HG03432 (cell line): ENCODE data around the gene PIP4P1.
"Not testable (repeated sequence)": the region's sequence is repeated elsewhere in the genome, so short reads cannot be mapped to it uniquely, and the experiment has no call there.

Source experiments
- ATAC-seq: cut with Tn5 transposase; IDR thresholded peaks from one replicate; pipeline ENCODE4 v1.9.1; 2021; ENCODE audit warnings: mild to moderate bottlenecking, moderate library complexity; ENCODE audit not compliant: unreplicated experiment

PIP4P1 gene

DNA sequence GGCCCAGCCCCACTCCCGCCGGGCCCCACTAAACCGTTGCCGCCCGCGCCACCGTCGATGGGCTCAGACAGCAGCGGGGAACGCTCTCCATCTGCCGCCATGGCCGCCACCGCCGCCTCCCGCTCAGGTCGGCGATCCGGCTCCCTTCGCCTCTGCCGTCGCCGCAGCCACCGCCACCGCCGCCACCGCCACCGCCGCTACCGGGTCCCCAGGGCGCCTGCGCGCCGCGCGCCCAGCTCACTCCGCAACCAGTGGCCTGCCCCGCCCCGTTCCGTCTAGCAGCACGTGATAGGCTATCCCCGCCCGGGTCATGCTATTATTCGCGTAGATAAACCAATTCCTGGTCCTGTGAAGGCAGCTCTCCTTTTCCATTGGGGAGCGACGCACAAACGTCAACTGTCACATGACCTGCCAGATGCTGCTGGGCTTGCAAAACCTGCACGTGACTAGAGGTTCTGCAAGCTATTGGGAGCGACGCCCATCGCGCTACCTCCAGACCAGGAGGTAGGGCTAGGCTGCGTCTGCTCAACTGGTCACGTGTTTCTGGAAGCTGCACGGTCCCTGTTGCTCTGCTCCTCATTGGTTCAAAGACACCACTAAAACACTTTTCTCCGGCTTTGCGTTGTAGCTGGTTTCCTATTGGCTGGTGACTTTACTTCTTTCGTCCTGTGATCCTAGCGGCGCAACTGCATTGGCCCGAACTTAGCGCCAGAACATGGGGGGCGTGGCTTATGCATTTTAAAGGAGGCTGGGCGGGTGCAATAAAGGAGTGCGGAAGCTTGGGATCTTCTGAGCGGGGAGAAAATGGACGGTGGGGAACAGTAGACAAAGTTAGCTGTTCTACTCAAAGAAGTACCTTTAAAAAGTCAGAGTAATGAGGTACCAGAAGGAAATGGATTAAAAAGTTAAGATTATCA lies at the start of gene PIP4P1:
Gene PIP4P1, minus strand, starts transcription at position 210 of the 917 bp plus-strand sequence. Its CDS starts 109 bp downstream, at position 101.
- peak; percentile 93 for ATAC-seq

DNA sequence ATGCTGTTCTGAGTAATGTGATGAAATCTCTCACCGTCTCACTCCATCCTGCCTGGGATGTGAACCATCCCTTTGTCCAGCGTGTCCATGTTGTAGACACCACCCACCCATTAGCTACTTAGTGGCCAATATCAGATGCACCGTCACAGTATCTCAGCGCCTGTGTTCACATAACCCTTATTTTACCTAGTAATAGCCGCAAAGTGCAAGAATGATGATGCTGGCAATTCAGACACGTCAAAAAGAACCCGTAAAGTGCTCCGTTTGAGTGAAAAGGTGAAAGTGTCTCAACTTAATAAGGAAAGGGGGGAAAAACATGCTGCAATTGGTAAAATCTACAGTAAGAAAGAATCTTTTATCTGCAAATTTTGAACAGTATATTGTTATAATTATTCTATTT lies 47.1 kb upstream of the PIP4P1 start:
- no peak for ATAC-seq

DNA sequence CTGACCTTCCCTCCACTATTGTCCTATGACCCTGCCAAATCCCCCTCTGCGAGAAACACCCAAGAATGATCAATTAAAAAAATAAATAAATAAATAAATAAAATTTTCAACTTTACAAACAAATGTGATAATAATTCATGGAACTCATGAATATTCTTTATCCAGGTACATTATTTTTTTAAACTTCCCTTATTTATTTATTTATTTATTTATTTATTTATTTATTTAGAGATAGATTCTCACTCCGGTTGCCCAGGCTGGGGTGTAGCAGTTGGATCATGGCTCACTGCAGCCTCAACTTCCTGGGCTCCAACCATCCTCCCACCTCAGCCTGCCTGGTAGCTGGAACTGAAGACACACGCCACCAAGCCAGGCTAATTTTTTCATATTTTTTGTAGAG lies 46.3 kb upstream of the PIP4P1 start:
- ATAC-seq, result not testable (repeated sequence)

DNA sequence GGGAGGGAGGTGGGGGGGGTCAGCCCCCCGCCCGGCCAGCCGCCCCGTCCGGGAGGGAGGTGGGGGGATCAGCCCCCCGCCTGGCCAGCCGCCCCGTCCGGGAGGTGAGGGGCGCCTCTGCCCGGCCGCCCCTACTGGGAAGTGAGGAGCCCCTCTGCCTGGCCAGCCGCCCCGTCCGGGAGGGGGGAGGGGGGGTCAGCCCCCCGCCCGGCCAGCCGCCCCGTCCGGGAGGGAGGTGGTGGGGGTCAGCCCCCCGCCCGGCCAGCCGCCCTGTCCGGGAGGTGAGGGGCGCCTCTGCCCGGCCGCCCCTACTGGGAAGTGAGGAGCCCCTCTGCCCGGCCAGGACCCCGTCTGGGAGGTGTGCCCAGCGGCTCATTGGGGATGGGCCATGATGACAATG lies 45.5 kb upstream of the PIP4P1 start:
- ATAC-seq, result not testable (repeated sequence)

DNA sequence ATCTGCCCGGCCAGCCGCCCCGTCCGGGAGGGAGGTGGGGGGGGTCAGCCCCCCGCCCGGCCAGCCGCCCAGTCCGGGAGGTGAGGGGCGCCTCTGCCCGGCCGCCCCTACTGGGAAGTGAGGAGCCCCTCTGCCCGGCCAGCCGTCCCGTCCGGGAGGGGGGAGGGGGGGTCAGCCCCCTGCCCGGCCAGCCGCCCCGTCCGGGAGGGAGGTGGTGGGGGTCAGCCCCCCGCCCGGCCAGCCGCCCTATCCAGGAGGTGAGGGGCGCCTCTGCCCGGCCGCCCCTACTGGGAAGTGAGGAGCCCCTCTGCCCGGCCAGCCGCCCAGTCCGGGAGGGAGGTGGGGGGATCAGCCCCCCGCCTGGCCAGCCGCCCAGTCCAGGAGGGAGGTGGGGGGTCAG lies 45.0 kb upstream of the PIP4P1 start:
- ATAC-seq, result not testable (repeated sequence)

DNA sequence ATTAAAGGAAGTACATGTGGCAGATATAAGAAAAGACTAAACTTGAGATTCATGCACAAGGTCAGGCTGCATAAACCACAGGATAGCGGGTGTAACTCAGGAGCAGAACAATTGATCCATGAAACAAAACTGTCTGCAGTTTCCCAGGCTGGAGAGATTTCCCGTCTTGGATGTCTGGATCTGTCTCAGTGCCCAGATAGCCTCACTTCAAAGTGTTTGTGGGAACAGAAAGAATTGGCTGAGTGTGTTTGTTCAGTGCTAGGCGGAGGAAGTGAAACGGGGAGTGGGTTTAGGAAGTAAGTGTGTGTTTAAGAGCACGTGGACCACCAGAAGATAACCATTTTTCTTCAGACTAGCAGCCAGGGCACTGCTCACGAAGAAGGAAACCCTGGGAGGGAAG lies 42.7 kb upstream of the PIP4P1 start:
- ATAC-seq, result no peak

DNA sequence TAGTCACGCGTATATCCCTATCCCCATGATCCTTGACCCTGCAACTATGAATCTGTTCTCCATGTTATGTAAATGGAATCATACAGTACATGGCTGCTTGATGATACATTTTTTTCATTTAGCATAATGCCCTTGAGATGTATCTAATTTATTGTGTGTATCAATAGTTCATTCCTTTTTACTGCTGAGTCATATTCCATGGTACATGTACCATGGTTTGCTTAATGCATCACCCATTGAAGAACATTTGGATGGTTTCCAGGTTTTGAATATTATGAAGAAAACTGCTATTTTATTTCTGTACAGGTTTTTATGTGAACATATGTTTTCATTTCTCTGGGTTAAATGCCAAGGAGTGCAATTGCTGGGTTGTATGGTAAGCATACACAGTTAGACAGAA lies 40.1 kb upstream of the PIP4P1 start:
- ATAC-seq, result no peak

DNA sequence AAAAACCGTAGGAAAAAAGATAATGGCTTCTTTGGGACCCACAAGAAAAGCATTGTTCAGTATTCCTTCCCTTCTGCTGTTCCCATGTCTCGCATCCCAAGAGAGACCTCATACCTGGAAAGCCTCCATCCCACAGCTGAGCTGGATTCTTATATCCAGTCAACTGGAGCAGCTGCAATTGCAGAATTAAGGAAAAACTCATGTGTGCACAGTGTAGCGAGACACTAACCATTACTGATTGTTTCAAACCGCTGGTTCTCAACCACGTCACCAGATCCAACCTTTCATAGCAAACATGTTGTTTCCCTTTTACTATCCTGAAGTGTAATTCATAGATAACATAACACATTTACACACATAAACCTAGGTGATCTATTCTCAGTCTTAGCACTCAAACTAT lies 38.6 kb upstream of the PIP4P1 start:
- no peak for ATAC-seq

DNA sequence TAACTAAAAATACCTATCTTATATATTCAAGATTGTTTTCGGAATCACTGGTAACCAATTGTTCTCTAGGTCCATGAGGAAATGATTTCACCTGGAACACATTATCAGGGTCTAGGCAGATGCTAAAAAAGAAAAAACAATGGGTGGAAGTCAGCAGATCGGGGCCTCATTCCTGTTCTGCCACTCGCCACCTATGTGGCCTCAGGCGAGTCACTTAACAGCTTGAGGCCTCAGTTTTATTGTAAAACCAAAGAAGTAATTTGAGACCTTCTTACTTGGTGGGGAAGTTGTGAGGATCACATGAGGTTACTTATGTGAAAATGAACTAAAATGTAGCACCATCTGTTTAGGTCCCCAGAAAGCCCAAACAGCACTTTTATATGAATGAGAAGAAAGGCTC lies 37.9 kb upstream of the PIP4P1 start:
- ATAC-seq, result no peak

DNA sequence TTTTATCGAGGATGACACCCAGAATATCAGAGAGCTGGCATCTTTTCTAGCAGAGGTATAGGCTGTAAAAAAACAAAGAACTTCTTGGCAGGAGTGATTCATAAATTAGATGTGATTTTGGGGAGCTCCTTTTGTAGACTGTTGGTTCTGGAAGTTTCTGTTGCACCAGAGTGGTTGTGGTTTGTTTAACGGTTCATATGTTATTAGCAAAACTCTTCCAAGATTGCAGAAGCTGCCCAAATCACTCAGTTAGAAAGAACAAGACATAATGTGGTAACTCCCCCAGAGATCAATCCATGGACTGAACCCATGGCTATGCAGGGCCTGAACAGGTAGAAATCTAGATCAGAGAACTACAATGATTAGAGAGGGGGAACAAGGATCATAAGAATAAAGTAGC lies 37.4 kb upstream of the PIP4P1 start:
- no peak for ATAC-seq

DNA sequence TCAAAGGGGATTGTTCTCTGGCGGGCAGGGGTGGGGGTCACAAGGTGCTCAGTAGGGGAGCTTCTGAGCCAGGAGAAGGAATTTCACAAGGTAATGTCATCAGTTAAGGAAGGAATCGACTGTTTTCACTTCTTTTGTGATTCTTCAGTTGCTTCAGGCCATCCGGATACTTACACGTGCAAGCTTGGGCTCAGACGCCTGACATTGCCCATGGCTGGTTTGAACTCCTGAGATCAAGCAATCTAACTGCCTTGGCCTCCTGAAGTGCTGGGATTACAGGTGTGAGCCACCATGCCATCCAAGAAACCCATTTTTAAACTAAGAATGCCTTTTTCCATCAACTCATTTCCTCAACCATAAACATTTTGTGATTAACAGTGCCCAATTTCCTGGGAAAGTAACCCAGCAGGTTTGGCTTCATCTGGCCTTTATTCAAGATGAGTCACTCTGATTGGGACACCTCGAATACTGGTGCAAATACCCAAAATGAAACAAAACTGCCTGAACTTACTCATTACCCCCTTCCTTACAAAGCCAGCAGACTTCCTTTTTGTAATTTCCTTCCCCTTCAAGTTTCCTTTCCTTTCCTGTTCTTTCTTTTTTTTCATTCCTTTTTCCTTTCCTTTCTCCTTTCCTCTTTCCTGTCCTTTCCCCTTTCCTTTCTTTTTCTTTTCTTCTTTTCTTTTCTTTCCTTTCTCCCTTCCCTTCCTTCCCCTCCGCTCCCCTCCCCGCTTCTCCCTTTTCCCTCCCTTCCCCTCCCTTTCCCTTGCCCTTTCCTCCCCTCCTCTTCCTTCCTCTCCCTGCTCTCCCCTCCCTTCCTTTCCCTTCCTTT lies 33.9 kb upstream of the PIP4P1 start:
- no peak for ATAC-seq

DNA sequence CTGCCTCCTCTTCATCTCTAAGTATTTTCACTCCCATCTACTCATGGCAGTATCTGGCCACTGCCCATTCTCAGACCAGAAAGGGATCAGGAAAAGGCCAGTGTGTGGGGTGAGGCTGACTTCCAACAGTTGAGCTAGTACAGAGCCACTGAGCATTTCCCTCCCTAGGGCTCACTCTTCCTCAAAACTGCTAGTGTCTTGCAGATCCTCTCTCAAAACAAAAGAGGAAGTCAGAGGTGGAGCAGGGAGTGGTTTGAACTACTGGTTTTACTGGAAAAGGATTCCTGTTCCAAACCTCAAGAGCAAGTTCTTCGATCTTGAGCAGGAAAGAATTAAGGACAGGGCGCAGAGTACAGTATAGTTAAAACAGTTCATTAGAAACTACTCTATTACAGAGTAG lies 32.4 kb upstream of the PIP4P1 start:
- ATAC-seq, result no peak

DNA sequence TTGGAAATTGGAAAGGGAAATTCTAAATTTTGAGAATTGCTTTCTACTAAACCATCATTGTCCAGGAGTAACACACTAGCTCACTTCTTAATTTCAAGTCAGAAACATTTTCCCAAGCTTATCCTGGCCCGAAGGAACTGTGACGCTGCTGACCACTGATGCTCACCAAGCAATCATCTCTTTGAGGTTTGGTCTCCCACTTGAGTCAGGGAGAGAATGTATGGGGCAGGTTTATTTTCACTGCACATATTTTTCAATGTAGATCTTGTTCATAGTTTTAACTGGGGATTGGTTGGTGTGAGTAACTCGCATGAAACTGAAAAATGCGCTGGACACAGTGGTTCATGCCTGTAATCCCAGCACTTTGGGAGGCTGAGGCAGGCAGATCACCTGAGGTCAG lies 31.3 kb upstream of the PIP4P1 start:
- no peak for ATAC-seq

DNA sequence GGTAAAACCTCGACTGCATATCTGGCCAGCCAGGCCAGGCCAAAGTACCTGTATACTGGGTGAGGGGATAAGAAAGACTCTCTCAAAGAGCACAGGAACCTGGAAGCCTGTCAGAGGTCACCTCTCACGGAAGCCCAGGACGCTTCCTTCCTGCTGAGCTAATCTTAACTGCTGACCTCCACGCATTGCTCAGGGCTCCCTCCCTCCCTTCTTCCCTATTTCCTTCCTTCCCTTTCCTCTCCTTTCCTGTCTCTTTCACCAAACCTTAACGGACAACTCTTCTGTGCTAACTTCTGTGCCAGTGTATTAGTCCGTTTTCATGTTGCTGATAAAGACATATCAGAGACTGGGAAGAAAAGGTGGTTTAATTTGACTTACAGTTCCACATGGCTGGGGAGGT lies 29.3 kb upstream of the PIP4P1 start:
- ATAC-seq, result no peak

DNA sequence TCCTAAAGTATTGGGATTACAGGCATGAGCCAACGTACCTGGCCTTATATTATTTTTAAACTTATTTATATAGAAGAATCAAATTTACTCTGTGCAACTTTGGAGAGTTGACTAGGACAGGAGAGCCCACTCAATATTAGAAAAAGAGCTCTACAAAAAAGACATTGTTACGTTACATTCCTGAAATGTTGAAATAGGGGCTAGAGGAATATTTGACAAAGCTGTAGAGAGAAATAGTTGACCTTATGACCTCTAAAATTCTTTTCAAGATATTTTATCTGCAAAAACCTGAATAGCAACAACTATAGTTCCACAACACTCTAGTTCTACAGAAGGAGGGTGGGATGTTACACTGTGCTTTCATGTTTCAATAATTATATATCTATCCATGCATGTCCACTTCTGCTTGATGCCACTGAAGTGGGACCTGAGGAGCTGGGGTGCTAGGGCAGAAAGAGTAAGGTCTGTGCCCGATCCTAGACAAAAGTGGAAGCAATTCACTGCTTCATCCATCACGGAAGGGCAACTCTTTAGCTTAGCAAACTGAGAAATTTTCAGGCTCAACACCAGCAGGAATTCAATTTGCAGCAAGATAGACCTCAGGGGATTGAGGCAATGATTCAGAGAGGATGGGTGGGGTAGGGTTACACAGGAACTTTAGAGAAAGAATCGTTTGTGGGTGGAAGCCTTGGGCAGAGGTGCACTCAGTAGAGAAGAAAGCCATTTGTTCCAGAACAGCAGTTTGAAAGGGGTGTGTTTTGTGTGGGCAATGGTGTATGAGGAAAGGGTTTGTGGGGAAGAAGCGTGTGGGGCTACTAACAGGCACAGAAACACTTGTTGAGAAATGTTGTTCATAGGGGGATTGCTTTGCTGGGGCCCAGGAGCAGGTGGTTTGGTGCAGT lies 28.1 kb upstream of the PIP4P1 start:
- peak; percentile 50 for ATAC-seq

DNA sequence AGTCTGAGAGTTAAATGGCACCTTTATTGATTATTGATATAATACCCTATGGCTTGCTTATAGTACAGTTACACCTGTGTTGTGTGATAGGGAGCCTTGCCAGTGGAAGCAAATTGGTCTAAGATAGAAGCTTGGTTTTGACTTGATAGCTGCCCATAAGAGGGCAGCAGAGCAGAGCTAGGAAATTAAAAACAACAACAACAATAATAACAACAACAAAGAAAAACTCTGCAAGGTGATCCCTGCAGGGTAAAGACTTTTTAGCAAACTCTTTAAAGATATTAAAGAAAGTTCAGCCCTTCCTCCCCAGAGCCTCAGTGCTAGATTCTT lies 26.1 kb upstream of the PIP4P1 start:
- ATAC-seq, result no peak

DNA sequence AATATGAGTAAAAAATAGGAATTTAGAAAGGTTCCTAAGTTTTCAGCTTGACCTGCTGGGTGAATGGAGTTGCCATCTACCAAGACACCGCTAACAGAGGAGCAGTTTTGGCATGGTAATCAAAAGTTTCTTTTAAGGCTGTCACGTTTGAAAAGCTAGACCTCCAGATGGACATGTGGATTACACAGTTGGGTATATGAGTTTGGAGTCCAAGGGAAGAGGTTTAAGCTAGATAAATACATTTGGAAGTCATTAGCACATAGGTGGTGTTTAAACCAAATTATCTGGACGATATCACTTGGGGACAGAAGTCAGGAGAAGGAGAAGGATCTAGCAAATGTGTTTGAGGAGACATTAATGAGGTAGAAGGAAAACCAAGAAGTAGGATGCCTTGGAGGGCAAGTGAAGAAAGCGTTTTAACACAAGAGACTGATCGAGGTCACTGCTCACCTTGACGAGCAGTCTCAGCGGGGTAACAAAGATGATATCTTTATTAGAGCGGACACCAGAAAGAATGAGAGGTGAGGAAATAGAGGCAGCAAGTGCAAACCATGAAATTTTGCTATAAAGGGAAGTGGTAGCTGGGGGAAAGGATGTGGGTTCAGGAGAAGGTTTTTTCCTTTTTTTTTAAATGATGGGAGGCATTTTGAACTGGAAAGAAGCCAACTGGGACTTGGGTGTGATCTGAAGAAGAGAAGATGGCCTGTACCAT lies 25.6 kb upstream of the PIP4P1 start:
- no peak for ATAC-seq

DNA sequence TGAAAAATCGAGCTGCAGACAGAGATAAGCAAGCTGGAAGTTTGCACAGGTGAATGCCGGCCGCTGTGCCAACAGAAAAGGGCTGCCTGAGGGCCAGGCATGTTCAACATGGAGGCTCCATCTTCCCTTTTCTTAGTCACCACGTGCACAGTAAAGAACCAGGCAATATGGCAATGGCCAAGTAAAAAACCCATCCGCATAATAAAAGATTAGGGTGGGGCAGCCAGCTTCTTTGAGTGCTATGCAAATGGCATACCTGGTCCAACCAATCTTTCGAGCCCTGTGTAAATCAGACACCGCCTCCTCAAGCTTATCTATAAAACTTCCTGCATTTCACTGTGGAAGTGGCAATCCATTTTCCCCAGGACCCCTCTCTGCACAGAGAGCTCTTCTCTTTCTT lies 24.7 kb upstream of the PIP4P1 start:
- ATAC-seq, result no peak

DNA sequence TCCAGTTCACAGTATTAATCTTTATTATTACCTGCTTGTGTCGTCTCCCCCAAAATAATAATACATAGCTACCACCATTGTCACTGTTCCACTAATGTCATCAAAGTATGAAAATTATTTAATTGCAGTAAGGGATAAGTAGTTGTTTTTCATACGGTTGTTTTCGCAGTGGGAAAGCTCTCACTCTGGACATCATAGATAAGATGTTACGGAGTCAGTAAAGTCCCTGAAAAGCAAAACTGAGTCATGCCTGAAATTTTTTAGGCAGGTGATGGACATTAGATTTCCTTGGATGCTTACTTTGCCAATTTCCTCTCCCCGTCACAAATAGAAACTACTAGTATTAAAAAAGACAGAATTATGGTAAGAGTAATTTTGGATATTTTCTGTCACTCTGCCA lies 21.1 kb upstream of the PIP4P1 start:
- no peak for ATAC-seq

DNA sequence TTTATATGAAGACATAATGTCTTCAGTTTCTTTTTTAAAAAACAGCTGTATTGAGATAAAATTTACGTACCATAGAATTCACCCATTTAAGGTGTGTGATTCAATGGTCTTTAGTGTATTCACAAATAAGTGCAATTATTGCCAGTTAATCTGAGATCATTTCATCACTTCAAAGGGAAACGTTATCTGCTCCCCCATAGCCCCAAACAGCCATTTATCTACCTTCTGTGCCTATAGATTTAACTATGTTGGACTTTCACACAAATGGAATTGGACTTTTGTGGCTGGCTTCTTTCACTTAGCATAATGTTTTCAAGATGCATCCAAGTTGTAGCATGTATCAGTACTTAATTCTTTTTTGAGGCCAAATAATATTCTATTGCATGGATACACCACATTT lies 17.7 kb upstream of the PIP4P1 start:
- ATAC-seq, result no peak
